GM18502 (cell line): ENCODE data around the gene ANAPC15.

ENCODE experiments used
- ATAC-seq: cut with Tn5 transposase; IDR thresholded peaks from one replicate; pipeline ENCODE4 v1.9.1; 2021; ENCODE audit warnings: mild to moderate bottlenecking; ENCODE audit not compliant: unreplicated experiment, poor library complexity

ANAPC15 gene

GRCh38 chr11:72088076-72088808 is 24.3 kb downstream of the ANAPC15 start:
- no peak for ATAC-seq

GRCh38 chr11:72085621-72086351 is 26.7 kb downstream of the ANAPC15 start:
- ATAC-seq: no peak

- no peak for ATAC-seq
These were observed 27.5 kb downstream of the ANAPC15 start for GRCh38 chr11:72084965-72085364.

GRCh38 chr11:72084076-72084475 is 28.4 kb downstream of the ANAPC15 start:
- no peak for ATAC-seq

GRCh38 chr11:72083414-72083813 is 29.1 kb downstream of the ANAPC15 start:
- ATAC-seq: no peak

- no peak for ATAC-seq
These were observed 30.6 kb downstream of the ANAPC15 start for GRCh38 chr11:72081821-72082453.

- ATAC-seq: no peak
These were observed 31.3 kb downstream of the ANAPC15 start for GRCh38 chr11:72081184-72081644.

- peak; percentile 92 for ATAC-seq
These were observed 31.9 kb downstream of the ANAPC15 start, which contains the start of the genes LRRC51 and NUMA1 for GRCh38 chr11:72080326-72081183. Gene LRRC51, plus strand, starts transcription at chr11:72080850. Its CDS starts 8,234 bp downstream, at chr11:72089084. Gene NUMA1, minus strand, starts transcription at chr11:72080542. Its CDS starts 44,599 bp downstream, at chr11:72035943.

GRCh38 chr11:72079819-72080325 is 32.6 kb downstream of the ANAPC15 start:
- no peak for ATAC-seq

GRCh38 chr11:72078477-72078876 is 34.0 kb downstream of the ANAPC15 start:
- ATAC-seq: no peak

- no peak for ATAC-seq
These were observed 36.7 kb downstream of the ANAPC15 start for GRCh38 chr11:72075756-72076155.

GRCh38 chr11:72075109-72075508 is 37.4 kb downstream of the ANAPC15 start:
- no peak for ATAC-seq

GRCh38 chr11:72072348-72072747 is 40.1 kb downstream of the ANAPC15 start:
- no peak for ATAC-seq

GRCh38 chr11:72070491-72070890 is 42.0 kb downstream of the ANAPC15 start:
- no peak for ATAC-seq

GRCh38 chr11:72069787-72070251 is 42.7 kb downstream of the ANAPC15 start:
- no peak for ATAC-seq

GRCh38 chr11:72069200-72069599 is 43.3 kb downstream of the ANAPC15 start:
- ATAC-seq: no peak

- no peak for ATAC-seq
These were observed 44.8 kb downstream of the ANAPC15 start for GRCh38 chr11:72067676-72068075.

- no peak for ATAC-seq
These were observed 45.2 kb downstream of the ANAPC15 start for GRCh38 chr11:72067266-72067665.

- no peak for ATAC-seq
These were observed 45.6 kb downstream of the ANAPC15 start for GRCh38 chr11:72066855-72067254.
